GM21737 (cell line): Measurements from ENCODE around the gene PARVB.

ENCODE experiments used
- ATAC-seq: cut with Tn5 transposase; IDR thresholded peaks from one replicate; pipeline ENCODE4 v1.9.1; 2021; ENCODE audit warnings: mild to moderate bottlenecking, moderate library complexity; ENCODE audit not compliant: unreplicated experiment

PARVB gene

DNA sequence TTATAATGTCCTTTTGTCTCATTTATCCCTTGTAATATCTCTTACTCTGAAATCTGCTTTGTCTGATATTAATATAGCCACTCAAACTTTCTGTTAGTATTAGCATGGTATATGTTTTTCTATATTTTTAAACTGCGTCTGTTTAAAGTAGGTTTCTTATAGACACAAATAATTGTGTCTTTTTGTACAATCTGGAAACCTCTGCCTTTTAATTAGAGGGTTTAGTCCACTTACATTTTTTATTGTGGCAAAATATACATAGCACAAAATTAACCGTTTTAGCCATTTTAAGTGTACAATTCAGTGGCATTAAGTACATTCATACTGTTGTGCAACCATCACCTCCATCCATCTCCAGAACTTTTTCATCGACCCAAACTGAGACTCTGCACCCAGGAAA is 185.2 kb downstream of the PARVB start:
- no peak for ATAC-seq

DNA sequence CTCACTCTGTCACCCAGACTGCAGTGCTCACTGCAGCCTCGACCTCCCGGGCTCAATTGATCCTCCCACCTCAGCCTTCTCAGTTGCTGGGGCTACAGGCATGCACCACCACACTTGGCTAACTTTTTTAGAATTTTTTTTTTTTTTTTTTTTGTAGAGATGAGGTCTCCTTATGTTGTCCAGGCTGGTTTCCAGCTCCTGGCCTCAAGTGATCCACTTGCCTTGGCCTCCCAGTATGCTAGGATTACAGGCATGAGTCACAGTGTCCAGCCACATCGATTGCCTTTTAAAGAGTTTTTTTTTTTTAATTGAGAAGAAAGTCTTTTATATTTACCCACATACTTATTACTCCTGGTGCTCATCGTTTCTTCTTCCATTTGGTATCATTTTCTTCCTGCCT is 186.6 kb downstream of the PARVB start:
- no peak for ATAC-seq

GRCh38 chr22:44211256-44211945 is 187.3 kb downstream of the PARVB start:
- ATAC-seq, result no peak

DNA sequence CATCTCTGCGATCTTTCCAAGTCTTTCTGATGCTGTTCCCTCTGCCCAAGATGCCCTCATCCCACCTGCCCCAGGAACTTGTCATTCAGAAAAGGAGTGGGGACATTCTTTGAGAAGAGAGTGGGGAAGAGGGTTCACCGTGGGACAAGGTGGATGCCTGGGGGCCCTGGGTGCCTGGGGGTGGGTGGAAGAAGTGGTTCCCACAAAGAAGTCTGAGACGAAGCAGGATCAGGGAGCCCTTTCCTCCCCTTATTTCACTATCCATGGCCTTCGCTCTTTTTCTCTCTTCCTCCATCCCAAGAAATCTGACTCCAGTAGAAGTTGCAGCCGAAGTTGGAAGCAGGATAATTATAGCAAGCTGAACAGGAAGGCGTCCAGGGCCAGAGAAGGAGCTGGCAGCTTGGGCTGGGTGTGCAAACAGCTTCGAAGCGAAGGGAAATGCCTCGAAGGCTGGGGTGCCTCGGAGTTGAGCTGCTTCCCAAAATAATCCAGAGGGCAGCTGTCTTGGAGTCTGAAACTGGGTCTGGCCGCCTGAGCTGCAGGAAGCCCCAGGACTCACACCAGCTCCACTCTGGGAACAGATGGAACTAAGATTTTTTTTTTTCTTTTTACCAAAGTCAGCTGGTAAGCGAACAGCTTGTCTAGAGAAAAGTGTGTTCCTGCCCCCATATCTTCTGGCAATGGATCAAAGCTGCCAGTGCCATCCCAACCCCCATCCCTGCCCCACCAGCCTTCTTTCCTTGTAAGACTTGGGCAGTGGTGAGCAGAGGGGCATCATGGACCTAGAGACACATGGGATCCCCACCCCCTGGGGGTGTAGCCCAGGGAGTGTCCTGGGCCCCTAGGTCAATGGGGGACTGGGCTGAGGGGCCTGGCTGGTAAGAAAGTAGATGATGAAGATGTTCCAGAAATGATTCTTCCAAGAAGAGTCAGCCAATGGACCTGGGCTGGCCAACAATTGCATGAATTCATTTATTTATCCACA is 188.1 kb downstream of the PARVB start:
- ATAC-seq, result no peak

- ATAC-seq, result no peak
Measured at GRCh38 chr22:44212936-44213335, 188.8 kb downstream of the PARVB start.

DNA sequence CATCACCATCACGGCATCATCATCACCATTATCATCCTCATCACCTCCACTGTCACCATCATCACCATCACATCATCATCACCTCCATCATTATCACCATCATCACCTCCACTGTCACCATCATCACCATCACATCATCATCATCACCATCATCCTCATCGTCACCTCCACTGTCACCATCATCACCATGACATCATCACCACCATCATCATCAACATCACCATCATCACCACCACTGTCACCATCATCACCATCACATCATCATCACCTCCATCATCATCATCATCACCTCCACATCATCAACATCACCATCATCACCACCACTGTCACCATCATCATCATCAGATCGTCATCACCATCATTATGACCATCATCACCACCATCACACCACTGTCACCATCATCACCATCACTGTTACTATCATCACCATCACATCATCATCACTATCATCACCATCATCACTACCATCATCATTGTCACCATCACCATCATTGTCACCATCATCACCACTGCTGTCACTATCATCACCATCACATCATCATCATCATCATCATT is 189.5 kb downstream of the PARVB start:
- no peak for ATAC-seq

DNA sequence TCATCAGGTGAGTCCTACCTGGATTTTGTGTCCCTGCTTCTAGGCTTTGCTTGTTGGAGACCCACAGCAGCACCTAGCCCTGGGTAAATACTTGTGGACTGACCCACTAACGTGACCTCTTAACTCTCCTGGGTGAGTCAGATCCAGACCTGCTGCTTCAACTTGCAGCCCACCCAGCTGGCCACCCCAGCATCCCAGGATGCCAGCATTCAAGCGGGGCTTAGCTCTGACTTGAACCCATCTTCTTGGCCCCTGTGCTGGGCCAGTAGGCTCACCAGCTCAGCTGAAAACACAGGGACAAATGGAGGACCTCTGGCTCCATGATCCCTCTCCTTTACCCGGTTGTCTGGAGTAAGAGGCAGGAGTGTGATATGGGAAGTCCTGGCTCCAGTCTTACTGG is 190.1 kb downstream of the PARVB start:
- ATAC-seq, result no peak

DNA sequence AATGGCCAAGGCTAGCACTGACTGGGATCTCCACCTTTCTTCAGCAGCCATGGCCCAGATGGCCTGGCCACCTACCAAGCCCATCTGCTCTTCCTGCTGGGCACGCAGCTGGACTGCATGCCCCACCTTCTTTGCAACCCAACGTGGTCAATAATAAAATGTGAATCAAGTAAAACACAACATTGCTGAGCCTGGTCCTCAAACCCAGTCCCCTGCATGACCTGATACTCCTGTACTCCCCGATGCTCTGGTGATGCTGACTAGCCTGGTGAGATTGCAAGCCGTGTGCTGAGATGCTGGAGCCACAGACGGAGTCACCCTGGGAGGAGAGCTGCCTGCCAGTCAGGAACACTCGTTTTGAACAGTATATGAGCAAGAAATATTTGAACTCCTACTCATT is 190.7 kb downstream of the PARVB start:
- ATAC-seq, result no peak

DNA sequence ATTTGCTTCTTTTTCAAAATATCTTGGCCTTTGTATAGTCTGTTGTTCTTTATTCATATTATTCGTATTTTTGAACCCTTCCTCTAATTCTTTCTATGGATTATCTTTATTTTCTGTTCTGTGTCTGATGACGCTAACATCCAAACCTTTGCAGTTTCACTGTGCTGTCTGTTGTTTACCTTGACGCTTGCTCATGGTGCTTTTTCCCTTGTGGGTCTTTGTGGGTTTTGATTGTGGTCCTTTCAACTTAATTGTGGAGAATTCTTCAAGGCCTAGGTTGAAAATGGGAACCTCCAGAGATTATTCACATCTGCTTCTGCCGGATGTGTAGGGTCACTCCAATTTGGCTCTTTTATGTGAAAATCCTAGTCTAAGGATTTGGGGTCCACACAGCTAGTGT is 191.2 kb downstream of the PARVB start:
- no peak for ATAC-seq

- no peak for ATAC-seq
Measured at GRCh38 chr22:44217346-44217745, 193.2 kb downstream of the PARVB start.

GRCh38 chr22:44218071-44218470 is 194.0 kb downstream of the PARVB start:
- ATAC-seq, result no peak

DNA sequence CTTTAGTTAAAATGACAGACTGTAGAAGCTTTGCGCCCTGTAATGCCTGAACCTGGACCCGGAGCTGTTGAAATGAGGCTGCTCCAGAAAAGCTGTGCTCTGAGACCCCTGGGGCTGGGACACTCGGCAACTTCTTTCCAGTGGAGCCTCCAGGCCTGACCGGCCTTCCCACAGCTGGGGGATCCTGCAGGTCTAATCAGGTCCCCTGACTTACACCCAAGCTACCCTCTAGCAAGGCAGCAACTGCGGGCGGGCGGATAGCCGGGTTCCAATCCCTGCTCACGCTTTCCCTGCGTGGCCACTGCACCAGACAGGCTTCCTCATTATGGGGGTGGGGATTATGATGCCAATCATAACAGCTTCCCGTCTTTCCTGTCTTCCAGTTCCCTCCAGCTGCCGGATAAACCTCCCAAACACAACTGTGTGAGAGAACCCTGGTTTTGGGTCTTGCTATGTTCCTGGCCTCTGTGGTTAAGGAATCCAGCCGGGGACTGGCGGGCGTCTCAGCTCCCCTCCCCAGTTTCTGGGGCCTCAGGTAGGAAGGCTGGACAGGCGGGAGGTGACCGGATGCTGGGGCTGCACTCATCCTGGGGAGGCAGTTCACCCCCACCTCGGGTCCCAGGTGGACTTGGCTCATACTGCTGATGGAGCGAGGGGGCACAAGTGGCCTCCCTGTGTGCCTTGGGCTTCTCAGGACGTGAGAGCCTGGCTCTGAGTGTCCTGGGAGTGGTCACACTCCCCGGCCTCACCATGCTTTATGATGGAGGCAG is 195.2 kb downstream of the PARVB start:
- ATAC-seq, result no peak

GRCh38 chr22:44220727-44221680 is 196.9 kb downstream of the PARVB start:
- ATAC-seq, result no peak

- ATAC-seq, result no peak
Measured at GRCh38 chr22:44221710-44222475, 197.8 kb downstream of the PARVB start.
